Sigmoid colon (tissue), 7 donors: ENCODE results near the gene LRRC56. TPM values are rescaled to one million over a fixed set of nuclear protein-coding genes. Genes with fewer than 3 reads are reported as not detected.

ENCODE experiments used
- DNase-seq: peaks from one replicate; pipeline ENCODE4 v3.0.0-alpha.2; 2019
- H3K27ac ChIP-seq, 4 donors: fragments of 200-600 bp; sonication (generic); one replicate each; pipeline ENCODE4 v1.5.1; 2016 to 2019; ENCODE audit warnings: mild to moderate bottlenecking in 1 of 4
- H3K27me3 ChIP-seq, 3 donors: fragments of 200-600 bp; sonication (generic); one replicate each; pipeline ENCODE4 v1.5.1; 2019; ENCODE audit warnings: mild to moderate bottlenecking in 1 of 3
- H3K36me3 ChIP-seq, 4 donors: fragments of 200-600 bp; sonication (generic); one replicate each; pipeline ENCODE4 v1.5.1; 2016 to 2019
- H3K4me1 ChIP-seq, 4 donors: fragments of 200-600 bp; sonication (generic); one replicate each; pipeline ENCODE4 v1.5.1; 2017 to 2019
- H3K4me3 ChIP-seq, 4 donors: fragments of 200-600 bp; sonication (generic); one replicate each; pipeline ENCODE4 v1.5.1; 2017 to 2019; ENCODE audit warnings: mild to moderate bottlenecking in 2 of 4, moderate library complexity in 1 of 4
- H3K9me3 ChIP-seq, 4 donors: fragments of 200-600 bp in 3 of 4; sonication (generic) in 3 of 4; one replicate each; pipeline versions ENCODE4 v1.5.1 to v1.6.1; 2013 to 2019
- CTCF ChIP-seq, 4 experiments: fragments of 450-650 bp in 3 of 4; fragments of 200-600 bp in 1 of 4; IDR thresholded peaks; one replicate each; pipeline ENCODE4 v1.5.1; 2016 to 2019; ENCODE audit warnings: antibody characterized with exemption in 4 of 4, mild to moderate bottlenecking in 3 of 4, moderate library complexity in 2 of 4
- EP300 ChIP-seq, 4 donors: sonication (generic); formaldehyde crosslinking; IDR thresholded peaks; one replicate each; pipeline ENCODE4 v1.6.1; 2017; ENCODE audit warnings: antibody characterized with exemption in 4 of 4
- POLR2A ChIP-seq, 2 donors: fragments of 450-650 bp; IDR thresholded peaks; one replicate each; pipeline ENCODE4 v1.6.1; 2016; ENCODE audit warnings: antibody characterized with exemption in 2 of 2, mild to moderate bottlenecking in 2 of 2, moderate library complexity in 2 of 2
- POLR2AphosphoS5 ChIP-seq, 4 donors: sonication (generic); formaldehyde crosslinking; IDR thresholded peaks; one replicate each; pipeline ENCODE4 v1.6.1; 2017; ENCODE audit warnings: antibody characterized with exemption in 4 of 4
- WGBS, 2 donors: extraction: QIAGEN DNeasy Blood & Tissue Kit; methylation state at CpG; one replicate each; pipeline ENCODE4 v1.1.7; 2013; 5-methylcytosine and 5-hydroxymethylcytosine counted together
- intact Hi-C: fragments of 100-400 bp; cut with DNase I; formaldehyde crosslinking; loops from one replicate; pipeline ENCODE4 v1.15.1; 2023
- polyA plus RNA-seq, 3 donors: library from polyadenylated mRNA; stranded (reverse); fragments of 200-250 nt; gene quantifications; one replicate each; pipeline ENCODE4 v1.2.3, GENCODE V29; 2013
- total RNA-seq, 4 donors: library from RNA; depleted of rRNA; stranded (reverse); fragments of >200 nt; gene quantifications; one replicate each; pipeline ENCODE4 v1.1.0, GENCODE V29; 2016
- donor health status: healthy with polysubstance abuse.
- donor health status: Bipolar disorder and iron deficiency.
- donor health status: healthy.

The LRRC56 gene
- total and polyA plus RNA-seq, 7 donors: 0.14 to 5.9 (median 4.1) TPM; not detected in 3

- H3K36me3 ChIP-seq: no peaks in the 10 kb centered on the region
- peaks cover 22 to 51% (median 47%) of the 10 kb centered on the region in 3 donors for H3K27me3 ChIP-seq
- H3K4me1 ChIP-seq: peaks cover 0 to 10% (median 9%) of the 10 kb centered on the region in 4 donors
- intact Hi-C loops: no loop called here
- H3K9me3 ChIP-seq: no peaks in the 10 kb centered on the region
- no peak for DNase-seq
- no peak overlapping the region for H3K27ac ChIP-seq
- no peak for TF ChIP-seq CTCF (IDR thresholded peaks at IDR 0.05)
- no peak for TF ChIP-seq POLR2AphosphoS5 (IDR thresholded peaks at IDR 0.05)
- no peak for TF ChIP-seq EP300 (IDR thresholded peaks at IDR 0.05)
- no peak for TF ChIP-seq POLR2A (IDR thresholded peaks at IDR 0.05)
- 95% methylated on average over 25 of the region's 25 CpGs for WGBS, 2 donors
- no peak overlapping the region for H3K4me3 ChIP-seq
Observed at GRCh38 chr11:550021-550745, 12.9 kb downstream of the LRRC56 start.

- H3K27me3 ChIP-seq: peaks cover 28 to 57% (median 52%) of the 10 kb centered on the region in 3 donors
- no peaks in the 10 kb centered on the region for H3K36me3 ChIP-seq
- no peaks in the 10 kb centered on the region for H3K9me3 ChIP-seq
- no peak overlapping the region for H3K4me3 ChIP-seq
- no peak for DNase-seq
- H3K4me1 ChIP-seq: peaks cover 0 to 16% (median 14%) of the 10 kb centered on the region in 4 donors
- intact Hi-C loops: no loop called here
- TF ChIP-seq EP300 (IDR thresholded peaks at IDR 0.05) (no peak), CTCF (IDR thresholded peaks at IDR 0.05) (no peak), POLR2AphosphoS5 (IDR thresholded peaks at IDR 0.05) (no peak), POLR2A (IDR thresholded peaks at IDR 0.05) (no peak)
- 86 to 90% methylated on average over 5 of the region's 5 CpGs for WGBS, 2 donors
- no peak overlapping the region for H3K27ac ChIP-seq
Observed at GRCh38 chr11:550746-551085, 13.4 kb downstream of the LRRC56 start.

GRCh38 chr11:551131-551530 is 13.8 kb downstream of the LRRC56 start:
- no peak for TF ChIP-seq POLR2AphosphoS5 (IDR thresholded peaks at IDR 0.05)
- no peak for TF ChIP-seq EP300 (IDR thresholded peaks at IDR 0.05)
- no peak for TF ChIP-seq CTCF (IDR thresholded peaks at IDR 0.05)
- TF ChIP-seq POLR2A (IDR thresholded peaks at IDR 0.05): no peak
- no peak for DNase-seq
- peaks cover 32 to 61% (median 57%) of the 10 kb centered on the region in 3 donors for H3K27me3 ChIP-seq
- H3K36me3 ChIP-seq: no peaks in the 10 kb centered on the region
- no peak overlapping the region for H3K27ac ChIP-seq
- WGBS, 2 donors: 85 to 89% methylated on average over 16 of the region's 16 CpGs
- peaks cover 0 to 20% (median 17%) of the 10 kb centered on the region in 4 donors for H3K4me1 ChIP-seq
- no peak overlapping the region for H3K4me3 ChIP-seq
- intact Hi-C loops: no loop called here
- H3K9me3 ChIP-seq: no peaks in the 10 kb centered on the region

GRCh38 chr11:551596-551995 is 14.3 kb downstream of the LRRC56 start:
- WGBS, 2 donors: 84 to 87% methylated on average over 12 of the region's 12 CpGs
- Histone ChIP-seq H3K36me3 (no peaks in the 10 kb centered on the region), H3K4me3 (no peak overlapping the region), H3K4me1 (peaks cover 0 to 21% (median 17%) of the 10 kb centered on the region in 4 donors), H3K27ac (no peak overlapping the region), H3K27me3 (peaks cover 37 to 66% (median 61%) of the 10 kb centered on the region in 3 donors), H3K9me3 (no peaks in the 10 kb centered on the region)
- TF ChIP-seq EP300 (IDR thresholded peaks at IDR 0.05): no peak
- no peak for TF ChIP-seq POLR2AphosphoS5 (IDR thresholded peaks at IDR 0.05)
- TF ChIP-seq POLR2A (IDR thresholded peaks at IDR 0.05): no peak
- no peak for TF ChIP-seq CTCF (IDR thresholded peaks at IDR 0.05)
- no peak for DNase-seq
- intact Hi-C loops: no loop called here
